PFSK-1 (cell line): Measurements from ENCODE around the gene KDM1A.

Source experiments
- FOXP2 ChIP-seq: optimal IDR thresholded peaks from 2 replicates; pipeline ENCODE3; 2011; ENCODE audit warnings: borderline replicate concordance, control low read depth, inconsistent platforms; ENCODE audit not compliant: insufficient read depth; ENCODE audit errors: extremely low read length, extremely low read depth
- POLR2AphosphoS5 ChIP-seq: IDR thresholded peaks from 2 replicates; pipeline ENCODE4 v1.6.1; 2012; ENCODE audit warnings: low read depth, mild to moderate bottlenecking, control low read depth, low read length, moderate library complexity
- SIN3A ChIP-seq: IDR thresholded peaks from 2 replicates; pipeline ENCODE4 v1.6.1; 2012; ENCODE audit warnings: mild to moderate bottlenecking, low read length, moderate library complexity, borderline replicate concordance; ENCODE audit not compliant: insufficient read depth
- TAF1 ChIP-seq: IDR thresholded peaks from 2 replicates; pipeline ENCODE4 v1.6.1; 2012; ENCODE audit warnings: low read length, control low read depth, borderline replicate concordance; ENCODE audit not compliant: insufficient read depth
- TF ChIP-seq, protein P1 (sequence below), 2 experiments: IDR thresholded peaks; 2 replicates each; pipeline versions ENCODE4 v1.6.1 to v1.8.0; 2011 to 2012; ENCODE audit warnings: low read depth in 2 of 2, low read length in 2 of 2, control low read depth in 1 of 2, inconsistent platforms in 1 of 2, mild to moderate bottlenecking in 1 of 2, moderate library complexity in 1 of 2; ENCODE audit not compliant: insufficient read depth in 1 of 2

Gene KDM1A

GRCh38 chr1:23103001-23103889, 84.0 kb downstream of the KDM1A start:
- no peak for TF ChIP-seq SIN3A
- TF ChIP-seq, protein P1, sequence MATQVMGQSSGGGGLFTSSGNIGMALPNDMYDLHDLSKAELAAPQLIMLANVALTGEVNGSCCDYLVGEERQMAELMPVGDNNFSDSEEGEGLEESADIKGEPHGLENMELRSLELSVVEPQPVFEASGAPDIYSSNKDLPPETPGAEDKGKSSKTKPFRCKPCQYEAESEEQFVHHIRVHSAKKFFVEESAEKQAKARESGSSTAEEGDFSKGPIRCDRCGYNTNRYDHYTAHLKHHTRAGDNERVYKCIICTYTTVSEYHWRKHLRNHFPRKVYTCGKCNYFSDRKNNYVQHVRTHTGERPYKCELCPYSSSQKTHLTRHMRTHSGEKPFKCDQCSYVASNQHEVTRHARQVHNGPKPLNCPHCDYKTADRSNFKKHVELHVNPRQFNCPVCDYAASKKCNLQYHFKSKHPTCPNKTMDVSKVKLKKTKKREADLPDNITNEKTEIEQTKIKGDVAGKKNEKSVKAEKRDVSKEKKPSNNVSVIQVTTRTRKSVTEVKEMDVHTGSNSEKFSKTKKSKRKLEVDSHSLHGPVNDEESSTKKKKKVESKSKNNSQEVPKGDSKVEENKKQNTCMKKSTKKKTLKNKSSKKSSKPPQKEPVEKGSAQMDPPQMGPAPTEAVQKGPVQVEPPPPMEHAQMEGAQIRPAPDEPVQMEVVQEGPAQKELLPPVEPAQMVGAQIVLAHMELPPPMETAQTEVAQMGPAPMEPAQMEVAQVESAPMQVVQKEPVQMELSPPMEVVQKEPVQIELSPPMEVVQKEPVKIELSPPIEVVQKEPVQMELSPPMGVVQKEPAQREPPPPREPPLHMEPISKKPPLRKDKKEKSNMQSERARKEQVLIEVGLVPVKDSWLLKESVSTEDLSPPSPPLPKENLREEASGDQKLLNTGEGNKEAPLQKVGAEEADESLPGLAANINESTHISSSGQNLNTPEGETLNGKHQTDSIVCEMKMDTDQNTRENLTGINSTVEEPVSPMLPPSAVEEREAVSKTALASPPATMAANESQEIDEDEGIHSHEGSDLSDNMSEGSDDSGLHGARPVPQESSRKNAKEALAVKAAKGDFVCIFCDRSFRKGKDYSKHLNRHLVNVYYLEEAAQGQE (IDR thresholded peaks at IDR 0.05; ENCODE audit: insufficient read depth in 1 of 2, low read depth in 2 of 2, low read length in 2 of 2), result no peak

- no peak for TF ChIP-seq TAF1
Observed at GRCh38 chr1:23108918-23109533, 89.8 kb downstream of the KDM1A start.

- TF ChIP-seq, protein P1 (IDR thresholded peaks at IDR 0.05; ENCODE audit: insufficient read depth in 1 of 2, low read depth in 2 of 2, low read length in 2 of 2), result no peak
- TF ChIP-seq SIN3A (no peak), TAF1 (no peak), POLR2AphosphoS5 (no peak), FOXP2 (no peak)
Observed at GRCh38 chr1:23110391-23110790, 91.1 kb downstream of the KDM1A start.

DNA sequence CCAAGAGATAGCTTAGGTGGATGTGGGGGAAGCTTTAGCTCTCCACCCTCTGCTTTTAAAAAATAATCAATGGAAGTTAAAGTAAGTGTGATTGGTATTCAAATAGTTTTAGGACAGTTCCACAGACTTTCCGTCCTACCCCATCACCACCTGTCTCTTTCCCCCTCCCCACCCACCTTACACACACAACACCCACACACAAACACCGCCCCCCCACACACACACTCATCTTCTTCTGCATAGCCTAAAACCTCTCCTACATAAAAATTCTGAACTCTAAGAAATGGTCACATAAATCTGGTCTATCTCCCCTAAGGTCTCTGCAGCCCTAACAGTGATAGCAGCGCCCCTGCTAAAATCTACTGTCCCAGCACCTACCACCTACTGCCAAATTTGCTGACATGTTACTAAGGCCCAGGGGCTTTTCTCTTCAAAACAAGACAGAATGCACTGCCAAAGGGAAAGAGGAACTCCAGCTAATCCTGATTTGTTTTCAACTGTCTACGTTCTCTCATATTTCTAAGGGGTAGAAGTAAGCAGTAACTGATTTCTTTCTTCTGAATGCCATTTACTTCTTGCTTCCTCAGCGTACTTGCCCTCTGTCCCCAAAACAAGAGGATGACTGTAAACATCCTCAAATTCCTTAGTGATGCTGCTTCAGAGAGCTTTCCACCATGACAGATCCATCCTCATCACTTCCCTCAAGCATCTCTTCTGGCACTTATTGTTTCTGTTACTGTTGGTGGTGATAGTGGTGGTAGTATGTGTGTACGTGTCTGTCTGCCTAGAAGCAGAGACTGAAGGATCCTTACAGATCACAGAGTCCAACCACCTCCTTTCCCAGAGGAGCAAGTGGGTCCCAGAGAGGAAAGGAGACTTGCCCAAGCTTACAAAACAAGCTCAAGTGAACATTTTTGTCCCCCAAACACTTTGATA, 92.6 kb downstream of the KDM1A start:
- TF ChIP-seq TAF1 (no peak), SIN3A (no peak), FOXP2 (no peak), POLR2AphosphoS5 (no peak)
- TF ChIP-seq, protein P1 (IDR thresholded peaks at IDR 0.05; ENCODE audit: insufficient read depth in 1 of 2, low read depth in 2 of 2, low read length in 2 of 2), result no peak

DNA sequence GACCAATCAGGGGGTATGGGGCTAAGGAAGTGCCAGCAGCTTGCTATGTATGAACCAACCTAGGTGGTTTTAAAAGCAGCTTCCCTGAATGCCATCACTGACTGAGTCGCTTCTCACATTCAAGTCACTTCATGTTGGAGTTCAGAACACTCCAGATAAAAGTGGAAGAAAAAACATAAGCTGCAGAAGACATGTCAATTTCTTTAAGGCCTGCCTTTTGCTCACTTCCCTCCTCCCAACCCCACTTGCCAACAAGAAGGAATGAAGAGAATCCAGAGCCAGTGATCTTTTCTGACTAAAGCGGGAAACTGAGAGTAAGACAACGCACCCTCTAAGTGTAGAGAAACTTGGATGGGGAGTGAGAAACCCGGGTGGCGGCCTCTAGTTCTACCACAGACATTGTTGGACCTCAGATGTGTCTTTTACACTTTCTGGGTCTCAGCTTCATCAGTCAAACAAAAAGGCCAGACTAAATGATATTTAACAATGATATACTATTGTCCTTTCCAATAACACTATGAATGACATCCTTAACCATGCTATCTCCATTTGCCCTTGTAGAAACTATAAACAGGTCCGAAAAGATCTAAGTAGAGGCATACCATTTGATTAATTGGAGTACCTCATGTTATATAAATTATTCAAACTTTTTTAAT, 95.3 kb downstream of the KDM1A start:
- TF ChIP-seq POLR2AphosphoS5 (no peak), FOXP2 (no peak), TAF1 (no peak), SIN3A (no peak)
- TF ChIP-seq, protein P1 (IDR thresholded peaks at IDR 0.05; ENCODE audit: insufficient read depth in 1 of 2, low read depth in 2 of 2, low read length in 2 of 2), result no peak
